ENCODE measurements around the gene LRMDA.

Gene LRMDA

DNA sequence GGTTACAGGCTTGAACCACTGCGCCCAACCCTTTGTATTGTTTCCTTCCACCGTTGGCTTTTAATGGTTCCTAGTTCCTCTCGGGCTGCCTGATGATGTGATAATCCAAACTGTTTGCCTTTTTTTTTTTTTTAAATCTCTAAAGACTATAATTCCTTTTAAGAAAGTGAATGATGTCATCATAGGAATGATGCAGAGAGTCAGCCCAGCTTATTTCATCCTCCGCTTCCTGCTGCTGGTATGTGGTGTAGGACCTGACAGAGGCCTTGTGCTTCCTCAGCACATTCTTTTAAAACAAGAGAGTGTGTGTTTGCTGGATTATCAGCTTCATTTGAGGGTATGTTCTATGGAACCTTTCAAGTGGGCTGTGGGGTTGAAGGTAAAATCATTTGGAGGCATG, 241.4 kb downstream of the LRMDA start (continued):
- TF ChIP-seq KLF7 (tag by site-specific recombination; IDR thresholded peaks at IDR 0.05; ENCODE audit: borderline replicate concordance) (no peak), ZNF311 (tag by site-specific recombination; IDR thresholded peaks at IDR 0.05; ENCODE audit: borderline replicate concordance) (no peak), KLF16 (tag by site-specific recombination; IDR thresholded peaks at IDR 0.05) (no peak), ZBTB21 (tag by site-specific recombination; IDR thresholded peaks at IDR 0.05) (no peak), SCRT1 (tag by site-specific recombination; IDR thresholded peaks at IDR 0.05; ENCODE audit: borderline replicate concordance) (no peak), ZSCAN5A (tag by site-specific recombination; IDR thresholded peaks at IDR 0.05) (no peak)

- no peaks in the 10 kb centered on the region for H3K9me3 ChIP-seq (ENCODE audit: control insufficient read depth, insufficient read depth, low read depth, low read length)
- CTCF ChIA-PET = interaction anchor here (0.6 kb wide), 1 partner anchor 84 kb away, joined by 3 read pairs; no protein-coding TSS in a partner anchor
- TF ChIP-seq ZFP3 (tag by site-specific recombination; IDR thresholded peaks at IDR 0.05; ENCODE audit: low read depth) (no peak), HOXA7 (CRISPR knock-in tag; IDR thresholded peaks at IDR 0.05; ENCODE audit: borderline replicate concordance) (no peak), SALL2 (tag by site-specific recombination; IDR thresholded peaks at IDR 0.05; ENCODE audit: borderline replicate concordance) (no peak), ZSCAN5A (tag by site-specific recombination; IDR thresholded peaks at IDR 0.05) (no peak), ZSCAN30 (tag by site-specific recombination; IDR thresholded peaks at IDR 0.05) (no peak), EGR2 (tag by site-specific recombination; IDR thresholded peaks at IDR 0.05; ENCODE audit: low read depth) (no peak), SCRT1 (tag by site-specific recombination; IDR thresholded peaks at IDR 0.05; ENCODE audit: borderline replicate concordance) (no peak), ZNF350 (tag by site-specific recombination; IDR thresholded peaks at IDR 0.05) (no peak), ZNF114 (tag by site-specific recombination; IDR thresholded peaks at IDR 0.05) (no peak), ZBTB20 (tag by site-specific recombination; IDR thresholded peaks at IDR 0.05) (no peak), ZNF214 (tag by site-specific recombination; IDR thresholded peaks at IDR 0.05; ENCODE audit: borderline replicate concordance) (no peak), SETDB1 (IDR thresholded peaks at IDR 0.05; ENCODE audit: insufficient read length, low read length) (no peak), ZNF146 (tag by site-specific recombination; IDR thresholded peaks at IDR 0.05) (no peak), ZNF629 (tag by site-specific recombination; IDR thresholded peaks at IDR 0.05) (no peak), ZNF184 (tag by site-specific recombination; IDR thresholded peaks at IDR 0.05) (no peak), ZNF449 (tag by site-specific recombination; IDR thresholded peaks at IDR 0.05) (no peak), ZFP41 (tag by site-specific recombination; IDR thresholded peaks at IDR 0.05; ENCODE audit: borderline replicate concordance) (no peak), ZNF266 (tag by site-specific recombination; IDR thresholded peaks at IDR 0.05; ENCODE audit: low read depth) (no peak)
- TF ChIP-seq, protein P1, sequence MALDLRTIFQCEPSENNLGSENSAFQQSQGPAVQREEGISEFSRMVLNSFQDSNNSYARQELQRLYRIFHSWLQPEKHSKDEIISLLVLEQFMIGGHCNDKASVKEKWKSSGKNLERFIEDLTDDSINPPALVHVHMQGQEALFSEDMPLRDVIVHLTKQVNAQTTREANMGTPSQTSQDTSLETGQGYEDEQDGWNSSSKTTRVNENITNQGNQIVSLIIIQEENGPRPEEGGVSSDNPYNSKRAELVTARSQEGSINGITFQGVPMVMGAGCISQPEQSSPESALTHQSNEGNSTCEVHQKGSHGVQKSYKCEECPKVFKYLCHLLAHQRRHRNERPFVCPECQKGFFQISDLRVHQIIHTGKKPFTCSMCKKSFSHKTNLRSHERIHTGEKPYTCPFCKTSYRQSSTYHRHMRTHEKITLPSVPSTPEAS (tag by site-specific recombination; IDR thresholded peaks at IDR 0.05) = no peak
- H3K4me1 ChIP-seq (ENCODE audit: control insufficient read depth, insufficient read depth, low read length) = no peaks in the 10 kb centered on the region
- H3K4me3 ChIP-seq (ENCODE audit: low read depth, low read length) = no peak overlapping the region
- H3K36me3 ChIP-seq (ENCODE audit: control insufficient read depth in 2 of 2, insufficient read depth in 1 of 2, low read length in 2 of 2) = no peaks in the 10 kb centered on the region
- no peak overlapping the region for H3K27ac ChIP-seq (ENCODE audit: extremely low read depth, low read depth, low read length)
- POLR2A ChIA-PET = no interaction called here
Measured at GRCh38 chr10:75677541-75677940, 246.1 kb downstream of the LRMDA start.
